Mesendoderm (in vitro differentiated cells): Measurements from ENCODE around the gene NBEAL1.
"Not testable (repeated sequence)": the region's sequence is repeated elsewhere in the genome, so short reads cannot be mapped to it uniquely, and the experiment has no call there.

Source experiments
- DNase-seq: peaks from one replicate; pipeline ENCODE4 v3.0.0; 2013
- H2AK5ac ChIP-seq: 2 replicates; pipeline ENCODE4 v1.6.1; 2013; ENCODE audit warnings: low read length, inconsistent platforms
- H2BK120ac ChIP-seq: 2 replicates; pipeline ENCODE4 v1.6.1; 2013; ENCODE audit warnings: low read depth, mild to moderate bottlenecking, low read length, moderate library complexity, mixed read lengths
- H2BK15ac ChIP-seq: replicated peaks from 2 replicates; pipeline ENCODE4 v1.6.1; 2013; ENCODE audit warnings: low read depth, mild to moderate bottlenecking, moderate library complexity
- H2BK5ac ChIP-seq: 2 replicates; pipeline ENCODE4 v1.6.1; 2013; ENCODE audit warnings: low read length, inconsistent platforms
- H3K18ac ChIP-seq: 2 replicates; pipeline ENCODE4 v1.6.1; 2013; ENCODE audit warnings: mild to moderate bottlenecking, low read length, mixed read lengths
- H3K23ac ChIP-seq: one replicate; pipeline ENCODE4 v1.6.1; 2013; ENCODE audit warnings: low read length
- H3K27ac ChIP-seq: 2 replicates; pipeline ENCODE4 v1.5.1; 2013; ENCODE audit warnings: low read depth, mild to moderate bottlenecking, inconsistent platforms, low read length, moderate library complexity
- H3K27me3 ChIP-seq: 2 replicates; pipeline ENCODE4 v1.6.1; 2013; ENCODE audit warnings: low read length, control low read depth, mild to moderate bottlenecking, inconsistent platforms; ENCODE audit not compliant: insufficient read depth, poor library complexity
- H3K36me3 ChIP-seq: 2 replicates; pipeline ENCODE4 v1.6.1; 2013; ENCODE audit warnings: low read length, inconsistent platforms; ENCODE audit not compliant: control insufficient read depth, insufficient read depth
- H3K4ac ChIP-seq: one replicate; pipeline ENCODE4 v1.6.1; 2013; ENCODE audit warnings: low read depth, mild to moderate bottlenecking, low read length, moderate library complexity
- H3K4me1 ChIP-seq: 2 replicates; pipeline ENCODE4 v1.6.1; 2013; ENCODE audit warnings: low read depth, low read length, inconsistent platforms; ENCODE audit not compliant: control insufficient read depth
- H3K4me2 ChIP-seq: 2 replicates; pipeline ENCODE4 v1.6.1; 2013; ENCODE audit warnings: low read length
- H3K4me3 ChIP-seq: 2 replicates; pipeline ENCODE4 v1.5.1; 2013; ENCODE audit warnings: mild to moderate bottlenecking, low read length
- H3K56ac ChIP-seq: one replicate; pipeline ENCODE4 v1.6.1; 2013; ENCODE audit warnings: low read length
- H3K79me1 ChIP-seq: 2 replicates; pipeline ENCODE4 v1.6.1; 2013; ENCODE audit warnings: low read length, inconsistent platforms
- H3K79me2 ChIP-seq: 2 replicates; pipeline ENCODE4 v1.6.1; 2013; ENCODE audit warnings: mild to moderate bottlenecking, low read length; ENCODE audit not compliant: control insufficient read depth, insufficient read depth
- H3K9ac ChIP-seq: 2 replicates; pipeline ENCODE4 v1.6.1; 2013; ENCODE audit warnings: low read length, inconsistent platforms
- H4K5ac ChIP-seq: one replicate; pipeline ENCODE4 v1.6.1; 2013; ENCODE audit warnings: low read length
- H4K8ac ChIP-seq: one replicate; pipeline ENCODE4 v1.6.1; 2013; ENCODE audit warnings: low read depth, mild to moderate bottlenecking, control low read depth, low read length, moderate library complexity
- WGBS: extraction: QIAGEN DNeasy Blood & Tissue Kit; methylation state at CpG from one replicate; pipeline ENCODE4 v1.1.7; 2013; ENCODE audit warnings: low lambda C conversion rate, missing lambda C conversion rate; ENCODE audit not compliant: insufficient coverage; ENCODE audit errors: extremely low coverage; 5-methylcytosine and 5-hydroxymethylcytosine counted together

NBEAL1 gene

GRCh38 chr2:203102357-203102756 is 87.7 kb downstream of the NBEAL1 start:
- H3K23ac ChIP-seq, H3K4me2 ChIP-seq, H3K56ac ChIP-seq, H2BK15ac ChIP-seq, H3K18ac ChIP-seq, H3K4me1 ChIP-seq, H3K4me3 ChIP-seq, H2AK5ac ChIP-seq, DNase-seq, H4K5ac ChIP-seq, H3K4ac ChIP-seq, H3K79me2 ChIP-seq, H3K9ac ChIP-seq, H3K27ac ChIP-seq, H3K36me3 ChIP-seq, H3K27me3 ChIP-seq, H2BK5ac ChIP-seq, H4K8ac ChIP-seq, H3K79me1 ChIP-seq, H2BK120ac ChIP-seq: not testable (repeated sequence)
- no CpG with 5 or more reads among the region's 1 CpG for WGBS

GRCh38 chr2:203104273-203104672 is 89.6 kb downstream of the NBEAL1 start:
- no peak overlapping the region for H4K8ac ChIP-seq
- no peak overlapping the region for H3K4me3 ChIP-seq
- H3K4me1 ChIP-seq: no peaks in the 10 kb centered on the region
- no peak overlapping the region for H2BK120ac ChIP-seq
- no peak overlapping the region for H3K9ac ChIP-seq
- no peaks in the 10 kb centered on the region for H3K79me1 ChIP-seq
- H3K23ac ChIP-seq: no peak overlapping the region
- no peak overlapping the region for H3K27ac ChIP-seq
- no peak overlapping the region for H3K56ac ChIP-seq
- H3K4ac ChIP-seq: no peak overlapping the region
- no peaks in the 10 kb centered on the region for H3K36me3 ChIP-seq
- no peak for DNase-seq
- H2AK5ac ChIP-seq: no peak overlapping the region
- H4K5ac ChIP-seq: no peak overlapping the region
- H3K4me2 ChIP-seq: no peak overlapping the region
- no peaks in the 10 kb centered on the region for H3K79me2 ChIP-seq
- H2BK15ac ChIP-seq: no peak overlapping the region
- no peak overlapping the region for H2BK5ac ChIP-seq
- H3K18ac ChIP-seq: no peak overlapping the region
- H3K27me3 ChIP-seq: no peaks in the 10 kb centered on the region

DNA sequence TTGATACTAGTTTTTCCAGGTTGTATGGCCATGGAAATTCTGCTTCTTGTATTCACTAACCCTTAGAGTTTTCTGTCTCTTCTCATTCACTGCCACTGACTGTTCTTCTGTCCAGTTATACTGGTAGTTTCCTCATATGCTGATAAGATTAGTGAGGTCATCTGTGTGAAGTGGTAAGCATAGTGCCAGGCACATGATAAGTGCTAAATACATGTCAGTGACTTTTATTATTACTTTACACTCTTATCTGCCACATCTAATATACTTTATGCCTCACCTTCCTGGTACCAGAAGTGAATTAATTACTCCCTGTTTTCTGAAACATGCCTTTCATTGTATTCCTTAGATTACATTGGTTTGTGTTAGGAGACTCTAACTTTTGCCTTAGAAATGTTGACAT is 91.3 kb downstream of the NBEAL1 start:
- Histone ChIP-seq H3K9ac (no peak overlapping the region), H3K79me1 (no peaks in the 10 kb centered on the region), H3K23ac (no peak overlapping the region), H3K27me3 (no peaks in the 10 kb centered on the region), H3K56ac (no peak overlapping the region), H3K18ac (no peak overlapping the region), H2BK5ac (no peak overlapping the region), H3K4ac (no peak overlapping the region), H4K5ac (no peak overlapping the region), H2BK120ac (no peak overlapping the region), H2BK15ac (no peak overlapping the region), H3K36me3 (no peaks in the 10 kb centered on the region), H4K8ac (no peak overlapping the region), H3K4me1 (no peaks in the 10 kb centered on the region), H3K27ac (no peak overlapping the region), H3K4me3 (no peak overlapping the region), H3K79me2 (no peaks in the 10 kb centered on the region), H3K4me2 (no peak overlapping the region), H2AK5ac (no peak overlapping the region)
- no peak for DNase-seq

DNA sequence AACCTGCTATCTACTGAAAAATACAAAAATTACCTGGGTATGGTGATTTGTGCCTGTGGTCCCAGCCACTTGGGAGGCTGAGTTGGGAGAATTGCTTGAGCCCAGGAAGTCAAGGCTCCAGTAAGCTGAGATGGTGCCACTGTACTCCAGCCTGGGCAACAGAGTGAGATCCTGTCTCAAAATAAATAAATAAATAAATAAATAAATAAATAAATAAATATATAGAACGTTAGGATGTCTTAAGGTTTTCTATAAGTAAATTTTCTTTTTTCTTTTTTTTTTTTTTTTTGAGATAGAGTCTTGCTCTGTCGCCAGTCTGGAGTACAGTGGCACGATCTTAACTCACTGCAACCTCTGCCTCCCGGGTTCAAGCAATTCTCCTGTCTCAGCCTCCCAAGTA is 95.8 kb downstream of the NBEAL1 start:
- H3K56ac ChIP-seq, H3K4me3 ChIP-seq, H3K79me1 ChIP-seq, H2BK5ac ChIP-seq, H3K18ac ChIP-seq, H3K4ac ChIP-seq, H3K4me2 ChIP-seq, H2AK5ac ChIP-seq, H3K23ac ChIP-seq, H3K27me3 ChIP-seq, H3K4me1 ChIP-seq, H2BK120ac ChIP-seq, H2BK15ac ChIP-seq, H3K36me3 ChIP-seq, H4K8ac ChIP-seq, H3K27ac ChIP-seq, H4K5ac ChIP-seq, H3K79me2 ChIP-seq, DNase-seq, H3K9ac ChIP-seq: not testable (repeated sequence)
- no CpG with 5 or more reads among the region's 4 CpGs for WGBS

DNA sequence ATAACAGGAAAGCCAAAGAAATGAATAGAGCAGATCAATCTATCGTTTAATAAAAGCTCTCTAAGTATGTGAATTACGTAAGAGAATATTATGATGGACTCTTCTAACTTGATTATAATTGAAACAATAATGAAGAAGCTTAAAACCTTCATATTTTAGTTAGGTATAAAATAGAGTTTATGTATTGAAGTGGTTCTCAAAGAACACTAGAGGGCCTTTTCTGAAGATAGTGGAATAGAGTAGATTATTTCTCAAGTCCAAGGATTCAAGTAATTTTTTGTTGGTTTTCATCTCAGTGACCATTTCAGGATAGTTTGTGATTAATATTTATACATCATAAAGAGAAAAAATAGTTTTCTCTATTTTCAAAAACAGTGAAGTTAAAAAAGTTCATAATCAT is 97.7 kb downstream of the NBEAL1 start:
- H3K79me2 ChIP-seq: no peaks in the 10 kb centered on the region
- peaks cover 3% of the 10 kb centered on the region for H3K36me3 ChIP-seq
- H3K27ac ChIP-seq: no peak overlapping the region
- DNase-seq: no peak
- H3K23ac ChIP-seq: no peak overlapping the region
- no CpG with 5 or more reads among the region's 2 CpGs for whole genome bisulfite sequencing
- no peak overlapping the region for H3K4ac ChIP-seq
- H3K9ac ChIP-seq: no peak overlapping the region
- no peak overlapping the region for H3K56ac ChIP-seq
- no peak overlapping the region for H2BK120ac ChIP-seq
- H2AK5ac ChIP-seq: no peak overlapping the region
- H3K18ac ChIP-seq: no peak overlapping the region
- H4K8ac ChIP-seq: no peak overlapping the region
- no peak overlapping the region for H3K4me2 ChIP-seq
- H3K79me1 ChIP-seq: no peaks in the 10 kb centered on the region
- no peaks in the 10 kb centered on the region for H3K4me1 ChIP-seq
- no peak overlapping the region for H4K5ac ChIP-seq
- no peak overlapping the region for H2BK5ac ChIP-seq
- no peaks in the 10 kb centered on the region for H3K27me3 ChIP-seq
- H3K4me3 ChIP-seq: no peak overlapping the region
- no peak overlapping the region for H2BK15ac ChIP-seq

DNA sequence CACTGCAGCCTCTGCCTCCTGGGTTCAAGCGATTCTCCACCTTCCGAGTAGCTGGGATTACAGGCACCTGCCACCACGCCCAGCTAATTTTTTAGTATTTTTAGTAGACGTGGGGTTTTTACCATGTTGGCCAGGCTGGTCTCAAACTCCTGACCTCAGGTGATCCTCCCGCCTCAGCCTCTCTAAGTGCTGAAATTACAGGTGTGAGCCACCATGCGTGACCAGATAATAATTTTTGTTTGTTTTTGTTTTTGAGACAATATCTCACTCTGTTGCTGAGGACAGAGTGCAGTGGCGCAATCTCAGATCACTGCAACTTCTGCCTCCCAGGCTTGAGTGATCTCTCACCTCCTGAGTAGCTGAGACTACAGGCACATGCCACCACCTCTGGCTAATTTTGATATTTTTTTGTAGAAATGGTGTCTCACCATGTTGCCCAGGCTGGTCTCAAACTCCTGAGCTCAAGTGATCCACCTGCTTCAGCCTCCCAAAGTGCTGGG is 100.6 kb downstream of the NBEAL1 start:
- not testable (repeated sequence) for H3K79me2 ChIP-seq, H3K4me1 ChIP-seq, H3K36me3 ChIP-seq, H2BK5ac ChIP-seq, H2BK120ac ChIP-seq, H3K4me3 ChIP-seq, DNase-seq, H3K18ac ChIP-seq, H3K4me2 ChIP-seq, H2BK15ac ChIP-seq, H3K79me1 ChIP-seq, H4K5ac ChIP-seq, H3K27me3 ChIP-seq, H3K27ac ChIP-seq, H3K56ac ChIP-seq, H2AK5ac ChIP-seq, H3K23ac ChIP-seq, H3K4ac ChIP-seq, H4K8ac ChIP-seq, H3K9ac ChIP-seq
- WGBS: no CpG with 5 or more reads among the region's 7 CpGs
